Measurements from ENCODE around the gene DIP2C. TPM values are rescaled to one million over a fixed set of nuclear protein-coding genes. Genes with fewer than 3 reads are reported as not detected.
"Not testable (repeated sequence)": the region's sequence is repeated elsewhere in the genome, so short reads cannot be mapped to it uniquely, and the experiment has no call there.

Gene DIP2C
- total RNA-seq, 4 donors from 2014 or later: 13.4 to 32.0 (median 18.4) TPM

DNA sequence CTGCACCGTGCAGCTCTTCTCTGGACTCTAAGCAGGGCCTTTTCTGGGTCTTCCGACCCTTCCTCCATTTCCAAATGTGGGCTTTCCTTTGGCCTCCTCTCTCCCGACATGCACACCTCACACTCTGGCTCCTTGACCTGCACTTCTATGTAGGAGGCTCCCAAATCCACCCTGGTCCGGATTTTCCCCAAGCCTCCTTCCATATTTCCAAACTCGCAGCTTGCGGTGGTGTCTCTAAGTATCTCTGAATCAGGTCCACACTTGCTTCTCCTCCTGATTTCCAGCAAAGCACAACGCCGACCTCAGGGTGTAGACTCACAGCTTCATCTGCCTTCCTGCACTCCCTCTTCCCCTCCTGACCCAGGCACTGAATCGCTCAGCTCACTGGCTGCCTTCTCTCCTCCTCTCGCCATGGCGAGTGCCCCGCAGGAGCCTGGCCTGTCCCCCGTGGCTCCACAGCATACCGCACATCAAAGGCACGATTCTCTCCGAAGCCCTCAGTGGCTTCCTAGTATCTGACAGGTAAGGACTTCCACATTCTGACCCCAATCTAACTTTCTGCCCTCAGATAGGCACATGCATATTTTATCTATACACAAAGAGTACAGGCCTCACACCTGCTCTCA is 27.8 kb downstream of the DIP2C start:
- 79 to 83% methylated on average over 8 to 16 of the region's 16 CpGs for WGBS, 2 donors (ENCODE audit: low coverage in 1 of 2)
- H3K27me3 ChIP-seq: no peaks in the 10 kb centered on the region
- peaks cover 20 to 42% (median 36%) of the 10 kb centered on the region in 4 donors for H3K4me1 ChIP-seq
- peak; percentile 6 for DNase-seq
- intact Hi-C loops (cut with DNase I; ENCODE audit: low total_unique reads): no loop called here
- TF ChIP-seq EP300 (IDR thresholded peaks at IDR 0.05; ENCODE audit: low read depth) (no peak), POLR2AphosphoS5 (IDR thresholded peaks at IDR 0.05) (no peak), POLR2A (IDR thresholded peaks at IDR 0.05) (no peak), CTCF (IDR thresholded peaks at IDR 0.05) (no peak)
- no peak overlapping the region for H3K4me3 ChIP-seq
- H3K27ac ChIP-seq: peak overlapping the region; percentile 71 to 82 (median 81)
- no peaks in the 10 kb centered on the region for H3K9me3 ChIP-seq
- in situ Hi-C loops (cut with MboI; ENCODE audit: low pct_ligation_motif_present in 1 of 4, low pct_unique_long_range_greater_than_20kb in 1 of 4, low sequenced_read_pairs in 3 of 4): no loop called here
- H3K36me3 ChIP-seq: no peaks in the 10 kb centered on the region

DNA sequence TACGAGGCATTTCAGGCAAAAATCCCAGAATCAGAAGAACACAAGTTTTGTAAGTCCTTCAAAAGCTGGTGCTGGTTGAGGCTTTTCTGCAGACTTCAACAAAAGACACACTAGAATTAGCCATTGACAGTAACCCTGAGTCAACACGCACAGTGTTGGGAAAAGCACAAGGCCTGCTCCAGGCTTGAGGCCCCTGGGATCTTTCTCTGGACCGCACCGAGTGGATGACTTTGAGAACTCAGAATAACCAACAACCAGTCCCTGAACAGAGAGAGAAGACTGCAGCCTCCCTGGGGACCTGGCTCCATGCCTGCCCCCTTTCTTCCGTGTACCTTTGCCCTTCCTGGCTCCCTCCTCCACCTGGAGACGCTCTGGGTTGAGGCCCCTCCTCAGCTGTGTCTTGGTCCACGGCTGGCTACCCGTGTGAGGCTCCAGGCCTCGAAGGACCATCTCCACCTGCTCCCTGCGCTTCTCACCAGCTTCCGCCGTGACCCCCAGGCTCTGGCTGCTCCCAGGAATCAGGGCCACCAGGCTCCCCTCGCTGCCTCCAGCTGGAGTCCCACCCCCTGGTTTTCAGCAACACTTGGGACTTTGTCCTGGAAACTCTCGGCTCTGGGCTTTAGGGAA is 28.4 kb downstream of the DIP2C start:
- DNase-seq: peak; percentile 57
- Histone ChIP-seq H3K36me3 (no peaks in the 10 kb centered on the region), H3K4me1 (peaks cover 20 to 42% (median 36%) of the 10 kb centered on the region in 4 donors), H3K9me3 (no peaks in the 10 kb centered on the region), H3K27me3 (no peaks in the 10 kb centered on the region), H3K27ac (peak overlapping the region; percentile 71 to 82 (median 81)), H3K4me3 (no peak overlapping the region)
- WGBS, 2 donors (ENCODE audit: low coverage in 1 of 2): 28 to 45% methylated on average over 2 to 14 of the region's 14 CpGs
- in situ Hi-C loops (cut with MboI; ENCODE audit: low pct_ligation_motif_present in 1 of 4, low pct_unique_long_range_greater_than_20kb in 1 of 4, low sequenced_read_pairs in 3 of 4) (no loop called here), intact Hi-C loops (cut with DNase I; ENCODE audit: low total_unique reads) (no loop called here)
- TF ChIP-seq CTCF (IDR thresholded peaks at IDR 0.05) (no peak), EP300 (IDR thresholded peaks at IDR 0.05; ENCODE audit: low read depth) (no peak), POLR2AphosphoS5 (IDR thresholded peaks at IDR 0.05) (no peak), POLR2A (IDR thresholded peaks at IDR 0.05) (no peak)

- peak overlapping the region; percentile 71 to 82 (median 81) for H3K27ac ChIP-seq
- no peaks in the 10 kb centered on the region for H3K36me3 ChIP-seq
- in situ Hi-C loops (cut with MboI; ENCODE audit: low pct_ligation_motif_present in 1 of 4, low pct_unique_long_range_greater_than_20kb in 1 of 4, low sequenced_read_pairs in 3 of 4) (no loop called here), intact Hi-C loops (cut with DNase I; ENCODE audit: low total_unique reads) (no loop called here)
- no peaks in the 10 kb centered on the region for H3K9me3 ChIP-seq
- WGBS, 2 donors (ENCODE audit: low coverage in 1 of 2): 60 to 71% methylated on average over 6 of the region's 6 CpGs
- no peaks in the 10 kb centered on the region for H3K27me3 ChIP-seq
- H3K4me1 ChIP-seq: peaks cover 20 to 42% (median 36%) of the 10 kb centered on the region in 4 donors
- no peak overlapping the region for H3K4me3 ChIP-seq
- TF ChIP-seq POLR2AphosphoS5 (IDR thresholded peaks at IDR 0.05) (no peak), POLR2A (IDR thresholded peaks at IDR 0.05) (no peak), EP300 (IDR thresholded peaks at IDR 0.05; ENCODE audit: low read depth) (no peak), CTCF (IDR thresholded peaks at IDR 0.05) (no peak)
- DNase-seq: no peak
Measured at GRCh38 chr10:660413-660969, 29.0 kb downstream of the DIP2C start.

DNA sequence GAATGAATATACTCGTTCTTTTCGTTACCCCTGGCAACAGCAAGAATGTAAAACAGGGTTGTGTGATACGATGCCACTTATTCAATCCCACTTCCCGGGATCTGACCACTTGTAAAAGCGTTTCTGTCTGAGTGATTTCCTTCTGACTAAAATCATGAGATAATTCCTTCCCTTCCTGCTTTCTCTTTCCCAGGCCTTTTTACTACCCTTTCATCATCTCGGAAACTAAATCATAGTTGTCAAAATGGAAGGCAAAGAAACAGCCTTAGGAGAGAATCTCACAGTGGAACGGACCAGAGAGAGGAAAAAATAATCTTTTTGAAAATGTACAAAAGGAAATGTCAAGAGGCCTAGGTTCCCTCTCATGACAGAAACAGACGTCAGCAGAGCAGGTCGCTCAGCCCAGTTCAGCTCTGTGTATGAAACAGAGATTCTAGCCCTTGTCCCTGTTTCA is 29.8 kb downstream of the DIP2C start:
- H3K4me1 ChIP-seq: peaks cover 20 to 44% (median 40%) of the 10 kb centered on the region in 4 donors
- H3K4me3 ChIP-seq: no peak overlapping the region
- TF ChIP-seq POLR2AphosphoS5 (IDR thresholded peaks at IDR 0.05): peak in 1 of 3 donors; percentile 45
- no peak for TF ChIP-seq POLR2A (IDR thresholded peaks at IDR 0.05)
- TF ChIP-seq EP300 (IDR thresholded peaks at IDR 0.05; ENCODE audit: low read depth): no peak
- in situ Hi-C loops (cut with MboI; ENCODE audit: low pct_ligation_motif_present in 1 of 4, low pct_unique_long_range_greater_than_20kb in 1 of 4, low sequenced_read_pairs in 3 of 4): no loop called here
- no peaks in the 10 kb centered on the region for H3K27me3 ChIP-seq
- H3K9me3 ChIP-seq: no peaks in the 10 kb centered on the region
- WGBS, 2 donors (ENCODE audit: low coverage in 1 of 2): 26 to 29% methylated on average over 8 to 9 of the region's 9 CpGs
- H3K27ac ChIP-seq: peak overlapping the region; percentile 71 to 82 (median 81)
- intact Hi-C loops (cut with DNase I; ENCODE audit: low total_unique reads): no loop called here
- no peak for DNase-seq
- H3K36me3 ChIP-seq: no peaks in the 10 kb centered on the region

GRCh38 chr10:657816-658350 is 31.6 kb downstream of the DIP2C start:
- DNase-seq; intact Hi-C loops (cut with DNase I; ENCODE audit: low total_unique reads); in situ Hi-C loops (cut with MboI; ENCODE audit: low pct_ligation_motif_present in 1 of 4, low pct_unique_long_range_greater_than_20kb in 1 of 4, low sequenced_read_pairs in 3 of 4); H3K36me3 ChIP-seq; H3K4me3 ChIP-seq; H3K9me3 ChIP-seq; H3K27ac ChIP-seq; H3K27me3 ChIP-seq: not testable (repeated sequence)
- peaks cover 20 to 52% (median 44%) of the 10 kb centered on the region in 4 donors for H3K4me1 ChIP-seq
- WGBS, 2 donors (ENCODE audit: low coverage in 1 of 2): 95% methylated on average over 9 of the region's 11 CpGs; no CpG with 5 or more reads in 1 of the 2 donors

Data from transverse colon (tissue), 4 donors.